Activated B cell treated with CpG ODN at 0.5 μM for 24 hours (primary cell): ENCODE measurements around the gene TTYH1. TPM values are rescaled to one million over a fixed set of nuclear protein-coding genes. Genes with fewer than 3 reads are reported as not detected.
A peak's percentile ranks its signal among the peaks of the same experiment; 100 is the strongest.

Experiments used
- ATAC-seq: fragments of 200-7000 bp; cut with Tn5 transposase; one replicate; pipeline ENCODE4 v1.10.0; 2021; ENCODE audit warnings: low read depth, mild to moderate bottlenecking, moderate library complexity
- CTCF ChIA-PET: fragments of 350-600 bp; sonication (Branson Sonifier 250); formaldehyde crosslinking; loops from one replicate; lab custom pipeline; 2021; ENCODE audit warnings: antibody characterized with exemption; lab: Charles Lee
- POLR2A ChIA-PET: fragments of 350-600 bp; sonication (Branson Sonifier 250); formaldehyde crosslinking; loops from one replicate; lab custom pipeline; 2021; ENCODE audit warnings: antibody characterized with exemption; lab: Charles Lee
- DNase-seq: peaks from one replicate; pipeline ENCODE4 v3.0.0; 2022
- H3K27ac Mint-ChIP-seq: one replicate; pipeline ENCODE4 v1.8.0; 2020; ENCODE audit warnings: mixed read lengths
- H3K27me3 Mint-ChIP-seq: one replicate; pipeline ENCODE4 v1.8.0; 2021; ENCODE audit warnings: mixed read lengths
- H3K36me3 Mint-ChIP-seq: one replicate; pipeline ENCODE4 v1.8.0; 2021; ENCODE audit warnings: low read depth, mixed read lengths
- H3K4me1 Mint-ChIP-seq: one replicate; pipeline ENCODE4 v1.8.0; 2021; ENCODE audit warnings: mixed read lengths
- H3K4me3 Mint-ChIP-seq: one replicate; pipeline ENCODE4 v1.8.0; 2020; ENCODE audit warnings: mild to moderate bottlenecking, mixed read lengths
- H3K9me3 Mint-ChIP-seq: one replicate; pipeline ENCODE4 v1.8.0; 2020; ENCODE audit warnings: mixed read lengths
- intact Hi-C: fragments of 100-400 bp; cut with micrococcal nuclease; formaldehyde crosslinking; loops from one replicate; pipeline ENCODE4 v1.15.1; 2024
- total RNA-seq: library from RNA; stranded (reverse); gene quantifications from 2 replicates; pipeline ENCODE4 v1.2.3, GENCODE V29; 2022
- TF ChIP-seq, protein P1 (sequence below): fragments of 200-600 bp; IDR thresholded peaks from one replicate; pipeline ENCODE4 v1.8.0; 2022; ENCODE audit warnings: antibody characterized with exemption, mild to moderate bottlenecking

TTYH1 gene
- total RNA-seq, 1 donor from 2014 or later, result not detected

DNA sequence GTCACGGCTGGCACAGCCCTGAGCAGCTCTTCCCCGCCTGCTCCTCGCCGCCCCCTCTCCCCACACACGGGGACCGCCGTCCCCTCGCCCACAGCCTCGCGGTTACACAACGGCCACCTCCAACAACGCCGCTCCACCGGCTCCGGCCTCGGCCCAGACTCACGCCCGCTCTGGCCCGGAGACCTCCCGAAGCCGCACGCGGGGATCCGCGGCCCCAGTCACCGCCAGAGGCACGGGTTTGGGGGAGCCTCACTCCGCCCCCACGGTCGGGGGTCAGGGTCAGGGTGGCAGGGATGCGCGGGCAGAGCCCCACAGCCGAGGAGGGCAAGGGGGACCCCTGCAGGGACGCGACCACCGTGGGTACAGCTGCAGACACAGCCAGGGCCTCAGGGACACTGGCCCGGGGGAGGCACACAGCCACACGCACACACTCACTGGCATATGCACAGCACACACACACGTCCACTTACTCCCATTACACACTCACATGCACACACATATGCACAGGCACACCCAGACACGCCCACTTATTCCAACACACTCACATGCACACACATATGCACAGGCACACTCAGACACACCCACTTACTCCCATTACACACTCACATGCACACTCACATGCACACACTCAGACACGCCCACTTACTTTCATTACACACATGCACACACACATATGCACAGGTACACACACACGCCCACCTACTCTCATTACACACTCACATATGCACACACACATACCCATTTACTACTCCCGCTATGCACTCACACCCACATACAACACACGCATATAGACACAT lies 1.6 kb downstream of the TTYH1 start:
- Mint-ChIP-seq H3K36me3 (no peaks in the 10 kb centered on the region), H3K4me3 (no peak overlapping the region), H3K4me1 (peaks cover 11% of the 10 kb centered on the region), H3K27ac (no peak overlapping the region), H3K27me3 (peaks cover 50% of the 10 kb centered on the region), H3K9me3 (peaks cover 2% of the 10 kb centered on the region)
- ATAC-seq, result no peak
- TF ChIP-seq, protein P1, sequence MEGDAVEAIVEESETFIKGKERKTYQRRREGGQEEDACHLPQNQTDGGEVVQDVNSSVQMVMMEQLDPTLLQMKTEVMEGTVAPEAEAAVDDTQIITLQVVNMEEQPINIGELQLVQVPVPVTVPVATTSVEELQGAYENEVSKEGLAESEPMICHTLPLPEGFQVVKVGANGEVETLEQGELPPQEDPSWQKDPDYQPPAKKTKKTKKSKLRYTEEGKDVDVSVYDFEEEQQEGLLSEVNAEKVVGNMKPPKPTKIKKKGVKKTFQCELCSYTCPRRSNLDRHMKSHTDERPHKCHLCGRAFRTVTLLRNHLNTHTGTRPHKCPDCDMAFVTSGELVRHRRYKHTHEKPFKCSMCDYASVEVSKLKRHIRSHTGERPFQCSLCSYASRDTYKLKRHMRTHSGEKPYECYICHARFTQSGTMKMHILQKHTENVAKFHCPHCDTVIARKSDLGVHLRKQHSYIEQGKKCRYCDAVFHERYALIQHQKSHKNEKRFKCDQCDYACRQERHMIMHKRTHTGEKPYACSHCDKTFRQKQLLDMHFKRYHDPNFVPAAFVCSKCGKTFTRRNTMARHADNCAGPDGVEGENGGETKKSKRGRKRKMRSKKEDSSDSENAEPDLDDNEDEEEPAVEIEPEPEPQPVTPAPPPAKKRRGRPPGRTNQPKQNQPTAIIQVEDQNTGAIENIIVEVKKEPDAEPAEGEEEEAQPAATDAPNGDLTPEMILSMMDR, result no peak
- intact Hi-C loops, result no loop called here
- no peak for DNase-seq
- POLR2A ChIA-PET, result no interaction called here
- CTCF ChIA-PET, result no interaction called here

DNA sequence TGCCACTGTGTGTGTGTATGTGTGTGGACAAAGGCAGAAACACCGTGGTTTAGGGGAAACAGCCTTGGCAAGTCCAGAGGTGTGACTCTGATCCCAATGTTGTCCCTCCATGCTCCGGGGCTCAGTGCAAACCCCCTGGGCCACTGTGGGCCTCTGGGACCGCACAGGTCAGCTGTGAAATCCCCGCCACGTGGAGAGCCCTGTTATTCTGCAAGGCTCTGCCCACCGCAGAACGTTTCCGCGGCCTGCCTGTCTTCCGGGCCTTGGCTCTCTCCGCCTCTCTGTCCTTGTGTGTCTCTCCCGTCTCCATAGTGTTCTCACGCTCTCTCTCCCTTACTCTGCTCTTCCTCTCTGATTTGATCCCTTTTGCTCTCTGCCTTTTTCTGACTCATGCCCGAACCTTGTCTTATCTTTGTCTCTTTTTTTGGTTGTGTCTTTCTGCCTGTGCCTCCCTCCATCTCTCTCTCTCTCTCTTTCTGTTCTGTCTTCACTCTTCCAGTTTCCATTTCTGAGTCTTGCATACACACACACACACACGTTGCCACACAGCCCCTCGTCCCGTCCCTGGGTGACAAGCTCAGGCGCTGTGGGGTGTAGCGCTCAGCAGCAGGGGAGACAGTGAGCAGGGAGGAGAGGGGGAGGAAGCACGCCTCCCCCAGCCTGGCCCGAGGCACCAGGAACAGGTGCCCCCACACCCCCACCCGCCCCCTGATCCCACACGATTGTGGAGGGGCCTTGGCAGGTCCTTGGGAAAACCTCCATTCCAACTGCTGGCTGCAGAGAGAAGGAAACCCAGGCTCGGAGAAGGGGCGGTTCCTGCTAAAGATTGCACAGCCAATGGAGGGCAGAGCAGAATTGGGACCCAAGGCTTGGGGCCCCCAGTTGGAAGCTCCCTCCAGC lies 3.0 kb downstream of the TTYH1 start:
- Mint-ChIP-seq H3K36me3 (no peaks in the 10 kb centered on the region), H3K27me3 (peaks cover 45% of the 10 kb centered on the region), H3K4me1 (peaks cover 11% of the 10 kb centered on the region), H3K9me3 (peaks cover 2% of the 10 kb centered on the region), H3K27ac (no peak overlapping the region), H3K4me3 (peak overlapping the region; percentile 36)
- TF ChIP-seq, protein P1, result no peak
- ATAC-seq (peak; percentile 31), DNase-seq (no peak)
- ChIA-PET POLR2A (interaction anchor here (0.7 kb wide), 1 partner anchor 1388 kb away, joined by 5 read pairs; no protein-coding TSS in a partner anchor), CTCF (no interaction called here)
- intact Hi-C loops, result no loop called here

DNA sequence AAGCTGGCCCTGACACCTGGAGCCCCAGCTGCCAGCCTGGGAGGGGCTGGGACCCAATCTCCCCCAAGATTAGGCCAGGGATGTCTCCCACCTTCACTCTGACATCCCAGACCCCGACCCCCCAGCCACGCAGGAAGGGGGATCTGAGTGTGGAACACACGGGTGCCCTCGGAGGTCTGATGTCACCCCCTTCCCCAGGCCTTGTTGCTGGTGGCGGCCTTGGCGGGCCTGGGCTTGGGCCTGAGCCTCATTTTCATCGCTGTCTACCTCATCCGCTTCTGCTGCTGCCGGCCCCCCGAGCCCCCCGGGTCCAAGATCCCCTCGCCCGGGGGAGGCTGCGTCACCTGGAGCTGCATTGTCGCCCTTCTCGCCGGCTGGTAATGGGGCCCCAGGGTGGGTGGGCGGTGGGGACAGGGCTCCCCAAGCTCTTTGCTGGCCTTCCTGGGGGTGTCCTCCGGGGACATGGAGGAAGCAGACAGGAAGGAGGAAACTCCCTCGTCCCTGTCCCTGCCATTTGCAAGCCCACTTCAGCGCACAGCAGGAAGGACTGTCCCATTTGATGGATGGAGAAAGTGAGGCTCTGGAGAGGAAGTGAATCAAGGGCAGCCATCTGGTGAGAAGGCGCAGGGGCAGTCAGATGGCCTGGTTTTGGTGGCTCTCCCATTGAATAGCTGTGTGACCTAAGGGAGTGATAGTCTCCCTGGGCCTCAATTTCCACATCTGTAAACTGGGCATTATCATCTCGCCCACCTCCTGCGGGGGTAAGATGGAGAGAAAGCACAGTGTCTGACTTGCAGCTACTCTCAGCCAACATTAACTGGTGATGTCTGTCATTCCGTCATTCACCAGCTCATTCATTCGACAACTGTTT lies 3.9 kb downstream of the TTYH1 start:
- peaks cover 41% of the 10 kb centered on the region for H3K27me3 Mint-ChIP-seq
- intact Hi-C loops, result no loop called here
- POLR2A ChIA-PET, result interaction anchor here (0.5 to 0.7 kb wide), 3 partner anchors 16 to 1387 kb away, joined by 3 to 5 read pairs (median 3); no protein-coding TSS in a partner anchor

DNA sequence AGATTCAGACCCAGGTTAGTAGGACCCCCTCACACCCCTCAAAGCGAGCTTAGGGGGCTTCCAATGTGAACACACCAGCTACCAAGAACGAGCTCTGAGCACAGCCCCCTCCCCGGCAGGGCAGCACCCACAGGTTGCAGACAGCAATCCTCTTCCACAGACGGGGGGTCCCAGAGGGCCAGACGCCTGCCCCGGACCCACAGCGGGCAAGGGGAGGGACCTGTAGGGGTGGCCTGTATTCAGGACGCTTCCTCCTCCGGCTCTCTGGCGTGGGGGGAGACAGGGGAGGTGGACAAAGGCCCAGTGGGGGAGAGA lies 4.8 kb downstream of the TTYH1 start:
- intact Hi-C loops, result no loop called here
- DNase-seq (no peak), ATAC-seq (no peak)
- H3K27ac Mint-ChIP-seq, result no peak overlapping the region
- peaks cover 11% of the 10 kb centered on the region for H3K4me1 Mint-ChIP-seq
- no peak overlapping the region for H3K4me3 Mint-ChIP-seq
- ChIA-PET POLR2A (interaction anchor here (0.5 kb wide), 1 partner anchor 16 kb away, joined by 3 read pairs; no protein-coding TSS in a partner anchor), CTCF (no interaction called here)
- H3K27me3 Mint-ChIP-seq, result peaks cover 35% of the 10 kb centered on the region
- H3K36me3 Mint-ChIP-seq, result no peaks in the 10 kb centered on the region
- TF ChIP-seq, protein P1, result no peak
- H3K9me3 Mint-ChIP-seq, result no peaks in the 10 kb centered on the region

More for the DNA sequence above, 3.9 kb downstream of the TTYH1 start:
- Mint-ChIP-seq H3K4me1 (peaks cover 11% of the 10 kb centered on the region), H3K9me3 (peaks cover 1% of the 10 kb centered on the region), H3K4me3 (no peak overlapping the region), H3K36me3 (no peaks in the 10 kb centered on the region), H3K27ac (no peak overlapping the region)
- ATAC-seq, result no peak
- CTCF ChIA-PET, result no interaction called here
- TF ChIP-seq, protein P1, result no peak
- no peak for DNase-seq
